Prostate gland (tissue), 2 donors: Measurements from ENCODE around the gene COL23A1. TPM values are rescaled to one million over a fixed set of nuclear protein-coding genes. Genes with fewer than 3 reads are reported as not detected.

ENCODE experiments used
- DNase-seq: peaks from one replicate; pipeline ENCODE4 v3.0.0-alpha.2; 2019; ENCODE audit warnings: low spot score
- H3K27ac ChIP-seq, 2 donors: fragments of 200-600 bp; sonication (generic); 2 replicates each; pipeline ENCODE4 v1.5.1; 2017 to 2019
- H3K27me3 ChIP-seq: fragments of 200-600 bp; sonication (generic); replicated peaks from 2 replicates; pipeline ENCODE4 v1.5.1; 2019; ENCODE audit not compliant: insufficient read depth
- H3K36me3 ChIP-seq, 2 donors: fragments of 200-600 bp; sonication (generic); 1 replicate in 1 of 2; 2 replicates in 1 of 2; pipeline versions ENCODE4 v1.5.1 to v1.8.1; 2017 to 2019
- H3K4me1 ChIP-seq: fragments of 200-600 bp; sonication (generic); replicated peaks from 2 replicates; pipeline ENCODE4 v1.5.1; 2019
- H3K4me3 ChIP-seq, 2 donors: fragments of 200-600 bp; sonication (generic); 2 replicates each; pipeline ENCODE4 v1.5.1; 2017 to 2019
- H3K9me3 ChIP-seq: fragments of 200-600 bp; sonication (generic); 2 replicates; pipeline ENCODE4 v1.5.1; 2017
- CTCF ChIP-seq, 4 experiments: fragments of 200-600 bp in 2 of 4; fragments of 450-650 bp in 2 of 4; sonication (generic) in 2 of 4; IDR thresholded peaks; 1 replicate in 3 of 4; 2 replicates in 1 of 4; pipeline ENCODE4 v1.5.1; 2016 to 2019; ENCODE audit warnings: antibody characterized with exemption in 4 of 4, mild to moderate bottlenecking in 2 of 4, moderate library complexity in 2 of 4
- POLR2A ChIP-seq: fragments of 450-650 bp; IDR thresholded peaks from one replicate; pipeline ENCODE4 v1.6.1; 2016; ENCODE audit warnings: antibody characterized with exemption, mild to moderate bottlenecking
- POLR2AphosphoS5 ChIP-seq: sonication (generic); formaldehyde crosslinking; IDR thresholded peaks from one replicate; pipeline ENCODE4 v1.6.1; 2017; ENCODE audit warnings: antibody characterized with exemption
- WGBS: methylation state at CpG from one replicate; pipeline ENCODE4 v1.1.5; 2018; 5-methylcytosine and 5-hydroxymethylcytosine counted together
- intact Hi-C: fragments of 100-400 bp; cut with DNase I; formaldehyde crosslinking; loops from one replicate; pipeline ENCODE4 v1.14.2; 2022
- total RNA-seq, 2 donors: library from RNA; depleted of rRNA; stranded (reverse); fragments of >200 nt; gene quantifications; one replicate each; pipeline ENCODE4 v1.1.0, GENCODE V29; 2016

The COL23A1 gene
- total RNA-seq, 2 donors from 2014 or later = 2.7 to 6.1 TPM

DNA sequence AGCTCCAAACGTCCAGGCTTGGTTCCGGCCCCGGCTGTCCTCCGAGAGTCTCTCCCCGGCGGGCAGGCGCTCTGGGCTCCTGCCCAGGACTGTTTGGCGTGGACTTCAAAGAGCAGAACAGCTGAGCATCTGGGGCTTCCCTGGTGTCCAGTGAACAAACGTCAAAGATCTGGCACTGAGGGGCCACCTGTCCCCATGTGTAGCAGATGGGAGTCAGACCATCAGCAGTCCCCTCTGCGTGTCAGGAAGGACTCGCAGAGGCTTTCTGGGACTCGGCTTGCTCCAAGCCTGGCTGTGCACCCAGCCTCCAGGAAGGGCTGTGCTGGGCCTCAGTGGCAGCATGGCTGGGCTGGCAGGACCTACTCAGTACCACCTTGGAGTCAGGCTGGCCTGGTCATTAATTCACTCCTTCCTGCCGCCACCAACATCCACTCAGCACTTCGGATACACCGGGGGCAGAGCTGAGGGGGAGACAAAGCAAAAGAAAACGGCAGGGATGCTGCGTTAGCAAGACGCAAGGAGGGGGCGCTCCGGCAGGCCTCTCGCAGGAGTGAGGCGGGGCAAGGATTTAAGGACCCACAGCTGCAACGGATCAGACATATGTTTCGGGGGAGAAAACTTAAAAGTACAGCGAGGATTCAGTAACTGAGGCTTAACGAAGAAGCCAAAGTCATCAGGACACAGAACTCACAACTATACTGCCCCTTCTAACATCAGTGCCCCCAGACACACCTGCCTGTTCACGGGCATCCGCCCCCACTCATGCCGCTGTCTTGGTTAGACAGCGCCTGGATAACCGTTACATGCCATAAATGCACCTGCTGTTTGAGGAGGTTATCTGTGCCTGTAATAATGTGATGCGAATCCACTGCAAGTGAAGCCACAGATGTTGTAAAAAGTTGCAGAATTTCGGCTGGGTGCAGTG lies 193.1 kb downstream of the COL23A1 start:
- intact Hi-C loops = no loop called here
- Histone ChIP-seq H3K9me3 (no peaks in the 10 kb centered on the region), H3K4me1 (no peaks in the 10 kb centered on the region), H3K27me3 (no peaks in the 10 kb centered on the region), H3K36me3 (no peaks in the 10 kb centered on the region), H3K27ac (no peak overlapping the region), H3K4me3 (no peak overlapping the region)
- no peak for DNase-seq
- TF ChIP-seq POLR2AphosphoS5 (no peak), CTCF (IDR thresholded peaks at IDR 0.05) (no peak), POLR2A (no peak)
- 55% methylated on average over 28 of the region's 33 CpGs for WGBS

- no peak overlapping the region for H3K27ac ChIP-seq
- DNase-seq = no peak
- no peaks in the 10 kb centered on the region for H3K4me1 ChIP-seq
- TF ChIP-seq POLR2A = no peak
- no peak for TF ChIP-seq CTCF (IDR thresholded peaks at IDR 0.05)
- no peak for TF ChIP-seq POLR2AphosphoS5
- H3K27me3 ChIP-seq = no peaks in the 10 kb centered on the region
- H3K9me3 ChIP-seq = no peaks in the 10 kb centered on the region
- intact Hi-C loops = loop anchor here (5.0 kb wide), 1 partner anchor 33 kb away; no protein-coding TSS in a partner anchor
- H3K36me3 ChIP-seq = no peaks in the 10 kb centered on the region
- 95% methylated on average over 3 of the region's 3 CpGs for WGBS
- H3K4me3 ChIP-seq = no peak overlapping the region
Measured at GRCh38 chr5:178394074-178394473, 196.1 kb downstream of the COL23A1 start.

DNA sequence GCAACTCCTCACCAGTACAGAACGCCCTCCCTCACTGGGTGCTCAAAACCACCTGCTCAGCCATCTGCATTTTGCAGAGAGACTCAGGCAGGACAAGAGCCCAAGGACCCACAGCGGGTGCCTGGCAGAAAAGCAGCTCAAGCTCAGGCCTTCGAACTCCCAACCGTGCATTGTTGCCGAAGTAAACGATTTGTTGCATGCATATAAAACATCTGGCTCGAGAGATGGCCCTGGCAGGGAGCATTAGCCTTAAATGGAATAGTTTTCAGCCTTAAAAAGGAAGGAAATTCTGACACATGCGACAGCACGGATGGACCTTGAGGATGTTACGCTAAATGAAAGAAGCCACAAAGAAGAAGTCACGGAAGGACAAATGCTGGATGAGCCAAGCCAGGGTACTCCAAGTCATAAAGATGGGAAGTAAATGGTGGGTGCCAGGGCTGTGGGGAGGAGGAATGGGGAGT lies 197.2 kb downstream of the COL23A1 start:
- TF ChIP-seq POLR2A = no peak
- Histone ChIP-seq H3K27ac (no peak overlapping the region), H3K36me3 (no peaks in the 10 kb centered on the region), H3K4me3 (no peak overlapping the region), H3K9me3 (no peaks in the 10 kb centered on the region), H3K4me1 (no peaks in the 10 kb centered on the region), H3K27me3 (no peaks in the 10 kb centered on the region)
- no peak for DNase-seq
- intact Hi-C loops = loop anchor here (5.0 kb wide), 1 partner anchor 34 kb away; no protein-coding TSS in a partner anchor
- 80% methylated on average over 11 of the region's 11 CpGs for WGBS

GRCh38 chr5:178392386-178392785 lies 197.8 kb downstream of the COL23A1 start:
- 88% methylated on average over 7 of the region's 7 CpGs for WGBS
- Histone ChIP-seq H3K36me3 (no peaks in the 10 kb centered on the region), H3K4me1 (no peaks in the 10 kb centered on the region), H3K9me3 (no peaks in the 10 kb centered on the region), H3K27me3 (no peaks in the 10 kb centered on the region), H3K4me3 (no peak overlapping the region), H3K27ac (no peak overlapping the region)
- TF ChIP-seq POLR2AphosphoS5 (no peak), POLR2A (no peak), CTCF (IDR thresholded peaks at IDR 0.05) (no peak)
- intact Hi-C loops = loop anchor here (5.0 kb wide), 1 partner anchor 35 kb away; no protein-coding TSS in a partner anchor
- no peak for DNase-seq

- DNase-seq = no peak
- WGBS = 57% methylated on average over 4 of the region's 4 CpGs
Measured at GRCh38 chr5:178391480-178391879, 198.7 kb downstream of the COL23A1 start.

More at GRCh38 chr5:178391480-178391879, 198.7 kb downstream of the COL23A1 start:
- intact Hi-C loops = loop anchor here (5.0 kb wide), 1 partner anchor 36 kb away; no protein-coding TSS in a partner anchor
- TF ChIP-seq CTCF (IDR thresholded peaks at IDR 0.05) = no peak
- no peak for TF ChIP-seq POLR2A
- no peak for TF ChIP-seq POLR2AphosphoS5
- Histone ChIP-seq H3K4me1 (no peaks in the 10 kb centered on the region), H3K4me3 (no peak overlapping the region), H3K27me3 (no peaks in the 10 kb centered on the region), H3K27ac (no peak overlapping the region), H3K9me3 (no peaks in the 10 kb centered on the region), H3K36me3 (no peaks in the 10 kb centered on the region)
